Esophagus (tissue), 2 donors: Measurements from ENCODE around the gene VASN. TPM values are rescaled to one million over a fixed set of nuclear protein-coding genes. Genes with fewer than 3 reads are reported as not detected.
"Not testable (repeated sequence)": the region's sequence is repeated elsewhere in the genome, so short reads cannot be mapped to it uniquely, and the experiment has no call there.

Experiments used
- H3K27ac ChIP-seq, 2 donors: one replicate each; pipeline ENCODE4 v1.5.1; 2013; ENCODE audit warnings: low read depth in 2 of 2, mild to moderate bottlenecking in 2 of 2, inconsistent platforms in 1 of 2, low read length in 1 of 2, moderate library complexity in 1 of 2
- H3K27me3 ChIP-seq, 2 donors: one replicate each; pipeline ENCODE4 v1.6.1; 2013; ENCODE audit warnings: low read length in 2 of 2, control low read depth in 1 of 2, mild to moderate bottlenecking in 1 of 2; ENCODE audit not compliant: insufficient read depth in 2 of 2, control insufficient read depth in 1 of 2
- H3K36me3 ChIP-seq, 2 donors: one replicate each; pipeline ENCODE4 v1.6.1; 2013; ENCODE audit warnings: low read length in 1 of 2; ENCODE audit not compliant: control insufficient read depth in 2 of 2, insufficient read depth in 2 of 2
- H3K4me1 ChIP-seq, 2 donors: one replicate each; pipeline ENCODE4 v1.6.1; 2013; ENCODE audit warnings: low read length in 1 of 2; ENCODE audit not compliant: control insufficient read depth in 2 of 2, insufficient read depth in 2 of 2
- H3K4me3 ChIP-seq, 2 donors: one replicate each; pipeline ENCODE4 v1.5.1; 2013; ENCODE audit warnings: low read length in 2 of 2, mild to moderate bottlenecking in 2 of 2, low read depth in 1 of 2, moderate library complexity in 1 of 2
- H3K9me3 ChIP-seq, 2 donors: one replicate each; pipeline ENCODE4 v1.6.1; 2013; ENCODE audit warnings: mild to moderate bottlenecking in 2 of 2, low read depth in 1 of 2, low read length in 1 of 2, moderate library complexity in 1 of 2; ENCODE audit not compliant: control insufficient read depth in 2 of 2, insufficient read depth in 1 of 2
- WGBS, 2 donors: extraction: QIAGEN DNeasy Blood & Tissue Kit; methylation state at CpG; one replicate each; pipeline ENCODE4 v1.1.7; 2013; 5-methylcytosine and 5-hydroxymethylcytosine counted together
- polyA plus RNA-seq, 2 donors: library from polyadenylated mRNA; stranded (reverse); fragments of 200-250 nt; gene quantifications; one replicate each; pipeline ENCODE4 v1.2.3, GENCODE V29; 2013
- donor health status: healthy with polysubstance abuse.
- donor health status: Bipolar disorder and iron deficiency.

VASN gene
- polyA plus RNA-seq, 2 donors: 25.5 to 32.7 TPM

- Histone ChIP-seq H3K4me1 (peaks cover 3 to 12% of the 10 kb centered on the region in 2 donors), H3K27ac (no peak overlapping the region), H3K4me3 (no peak overlapping the region), H3K9me3 (no peaks in the 10 kb centered on the region), H3K27me3 (no peaks in the 10 kb centered on the region), H3K36me3 (peaks cover 3 to 30% of the 10 kb centered on the region in 2 donors)
- 93 to 95% methylated on average over 20 of the region's 20 CpGs for WGBS, 2 donors
Observed at GRCh38 chr16:4387781-4388180, 16.1 kb downstream of the VASN start.

- peak overlapping the region; percentile 22 to 33 for H3K27ac ChIP-seq
- H3K9me3 ChIP-seq: no peaks in the 10 kb centered on the region
- H3K4me3 ChIP-seq: no peak overlapping the region
- peaks cover 0 to 25% of the 10 kb centered on the region in 2 donors for H3K36me3 ChIP-seq
- H3K4me1 ChIP-seq: peaks cover 3 to 17% of the 10 kb centered on the region in 2 donors
- H3K27me3 ChIP-seq: no peaks in the 10 kb centered on the region
- WGBS, 2 donors: 82 to 84% methylated on average over 19 of the region's 19 CpGs
Observed at GRCh38 chr16:4388271-4389021, 16.8 kb downstream of the VASN start.

- WGBS, 2 donors: 74 to 76% methylated on average over 24 to 27 of the region's 27 CpGs
- H3K9me3 ChIP-seq: no peaks in the 10 kb centered on the region
- peaks cover 0 to 17% of the 10 kb centered on the region in 2 donors for H3K36me3 ChIP-seq
- H3K4me3 ChIP-seq: no peak overlapping the region
- no peaks in the 10 kb centered on the region for H3K27me3 ChIP-seq
- H3K27ac ChIP-seq: no peak overlapping the region
- H3K4me1 ChIP-seq: peaks cover 3 to 15% of the 10 kb centered on the region in 2 donors
Observed at GRCh38 chr16:4389051-4389955, 17.7 kb downstream of the VASN start.

GRCh38 chr16:4390266-4391260 lies 18.9 kb downstream of the VASN start:
- no peak overlapping the region for H3K4me3 ChIP-seq
- no peak overlapping the region for H3K27ac ChIP-seq
- peaks cover 3 to 14% of the 10 kb centered on the region in 2 donors for H3K4me1 ChIP-seq
- H3K27me3 ChIP-seq: no peaks in the 10 kb centered on the region
- no peaks in the 10 kb centered on the region for H3K9me3 ChIP-seq
- peaks cover 0 to 16% of the 10 kb centered on the region in 2 donors for H3K36me3 ChIP-seq
- 88 to 89% methylated on average over 18 of the region's 18 CpGs for WGBS, 2 donors

GRCh38 chr16:4391631-4392381 lies 20.2 kb downstream of the VASN start:
- WGBS, 2 donors: 81 to 84% methylated on average over 22 of the region's 22 CpGs
- H3K9me3 ChIP-seq: no peaks in the 10 kb centered on the region
- H3K27ac ChIP-seq: no peak overlapping the region

GRCh38 chr16:4392382-4393239 lies 21.0 kb downstream of the VASN start:
- Histone ChIP-seq H3K36me3 (peaks cover 0 to 15% of the 10 kb centered on the region in 2 donors), H3K4me1 (peaks cover 0 to 14% of the 10 kb centered on the region in 2 donors), H3K27me3 (no peaks in the 10 kb centered on the region), H3K27ac (peak overlapping the region; percentile 84 to 93), H3K9me3 (no peaks in the 10 kb centered on the region), H3K4me3 (no peak overlapping the region)
- 41 to 52% methylated on average over 23 to 27 of the region's 27 CpGs for WGBS, 2 donors

More at GRCh38 chr16:4391631-4392381, 20.2 kb downstream of the VASN start:
- H3K27me3 ChIP-seq: no peaks in the 10 kb centered on the region
- H3K36me3 ChIP-seq: peaks cover 0 to 16% of the 10 kb centered on the region in 2 donors
- no peak overlapping the region for H3K4me3 ChIP-seq
- peaks cover 3 to 14% of the 10 kb centered on the region in 2 donors for H3K4me1 ChIP-seq

- H3K4me1 ChIP-seq: peaks cover 0 to 14% of the 10 kb centered on the region in 2 donors
- H3K27me3 ChIP-seq: no peaks in the 10 kb centered on the region
- 54 to 58% methylated on average over 6 of the region's 6 CpGs for WGBS, 2 donors
- H3K4me3 ChIP-seq: no peak overlapping the region
- no peaks in the 10 kb centered on the region for H3K9me3 ChIP-seq
- H3K36me3 ChIP-seq: peaks cover 0 to 13% of the 10 kb centered on the region in 2 donors
- H3K27ac ChIP-seq: peak overlapping the region; percentile 84 to 93
Observed at GRCh38 chr16:4393240-4393600, 21.6 kb downstream of the VASN start.

- H3K36me3 ChIP-seq: peaks cover 0 to 13% of the 10 kb centered on the region in 2 donors
- H3K9me3 ChIP-seq, H3K4me3 ChIP-seq, H3K27me3 ChIP-seq: not testable (repeated sequence)
- peak overlapping the region; percentile 84 to 93 for H3K27ac ChIP-seq
- 95 to 97% methylated on average over 15 of the region's 15 CpGs for WGBS, 2 donors
- peaks cover 0 to 12% of the 10 kb centered on the region in 2 donors for H3K4me1 ChIP-seq
Observed at GRCh38 chr16:4393850-4394249, 22.2 kb downstream of the VASN start.
